Testis (tissue), 2 donors: ENCODE data around the gene TOPBP1.

Source experiments
- CTCF ChIP-seq, 3 experiments: fragments of 450-650 bp in 2 of 3; fragments of 200-600 bp in 1 of 3; sonication (generic) in 1 of 3; IDR thresholded peaks; one replicate each; pipeline ENCODE4 v1.5.1; 2016 to 2019; ENCODE audit warnings: antibody characterized with exemption in 3 of 3, mild to moderate bottlenecking in 2 of 3, moderate library complexity in 1 of 3
- POLR2A ChIP-seq: fragments of 450-650 bp; IDR thresholded peaks from one replicate; pipeline ENCODE4 v1.6.1; 2017; ENCODE audit warnings: antibody characterized with exemption, mild to moderate bottlenecking, moderate library complexity

- TF ChIP-seq CTCF (IDR thresholded peaks at IDR 0.05) (peak in 2 of 3 experiments; percentile 15 to 32), POLR2A (no peak)
These were observed 88.6 kb downstream of the TOPBP1 start for GRCh38 chr3:133573054-133573628.
